ENCODE data around the gene ZNF76. TPM values are rescaled to one million over a fixed set of nuclear protein-coding genes. Genes with fewer than 3 reads are reported as not detected.
A peak's percentile ranks its signal among the peaks of the same experiment; 100 is the strongest.

Gene ZNF76
- total and polyA plus RNA-seq, 10 of the 15 experiments (the other 5 are each of a cell fraction or from before 2014, with no cell fraction given), result 2.8 to 41.0 (median 24.8) TPM

GRCh38 chr6:35213298-35213791 lies 46.2 kb upstream of the ZNF76 start:
- Histone ChIP-seq H3K4me2 (ENCODE audit: control insufficient read depth, insufficient read depth) (peak overlapping the region; percentile 61; the same call in 1 of the 2 replicates), H4K20me1 (ENCODE audit: control insufficient read depth, insufficient read depth) (no peaks in the 10 kb centered on the region), H3K36me3 (ENCODE audit: control insufficient read depth in 2 of 2, insufficient read depth in 2 of 2, low read length in 1 of 2) (no peaks in the 10 kb centered on the region), H3K27me3 (replicated peaks in 1 of 2; ENCODE audit: control insufficient read depth in 2 of 2, insufficient read depth in 2 of 2, low read length in 1 of 2) (peaks cover 9 to 14% of the 10 kb centered on the region in 2 experiments), H3K4me1 (ENCODE audit: control insufficient read depth, insufficient read depth, low read length) (no peaks in the 10 kb centered on the region), H3K4me3 (0 out of 2 replicates have a peak overlapping the region, but pooled peaks have one; percentile 47), H3K9me3 (replicated peaks; ENCODE audit: control insufficient read depth, insufficient read depth, low read length) (no peaks in the 10 kb centered on the region), H3K27ac (ENCODE audit: control insufficient read depth, insufficient read depth) (no peak overlapping the region), H2AFZ (ENCODE audit: control insufficient read depth, low read depth, low read length) (no peak overlapping the region), H3K9ac (ENCODE audit: control insufficient read depth, insufficient read depth, low read length) (no peak overlapping the region), H3K79me2 (ENCODE audit: control insufficient read depth, insufficient read depth, low read length) (no peaks in the 10 kb centered on the region)
- ATAC-seq (no peak), FAIRE-seq (no peak), DNase-seq (ENCODE audit: low read depth, low spot score) (no peak)
- intact Hi-C loops (cut with micrococcal nuclease; ENCODE audit: unreplicated experiment) (no loop called here), in situ Hi-C loops (cut with MboI) (no loop called here)
- no TSS peak for BruUV-seq (replicated peaks)
- ChIA-PET POLR2A (interaction anchor here (0.6 kb wide), 1 partner anchor 231 kb away, joined by 4 read pairs; no protein-coding TSS in a partner anchor), RAD21 (ENCODE audit: unreplicated experiment) (no interaction called here), CTCF (no interaction called here), SMC1A (ENCODE audit: uncharacterized antibody, unreplicated experiment) (no interaction called here)
- TF ChIP-seq ZBED1 (IDR thresholded peaks at IDR 0.05; ENCODE audit: borderline replicate concordance) (no peak), TCF12 (IDR thresholded peaks at IDR 0.05; ENCODE audit: low read depth, low read length) (no peak), BCLAF1 (IDR thresholded peaks at IDR 0.05) (no peak), ATF2 (IDR thresholded peaks at IDR 0.05; ENCODE audit: low read length) (no peak), ASH2L (IDR thresholded peaks at IDR 0.05; ENCODE audit: borderline replicate concordance, low read depth) (no peak), STAT3 (IDR thresholded peaks at IDR 0.05; ENCODE audit: low read depth, low read length) (no peak), ZSCAN29 (IDR thresholded peaks at IDR 0.05) (no peak), IRF3 (IDR thresholded peaks at IDR 0.05) (no peak), STAT1 (conservative IDR thresholded peaks at IDR 0.05) (no peak), DPF2 (IDR thresholded peaks at IDR 0.05) (no peak)
- WGBS (ENCODE audit: insufficient coverage, insufficient replicate concordance, low lambda C conversion rate, missing lambda C conversion rate), result 71% methylated on average over 51 of the region's 51 CpGs

Measured in GM12878 (cell line).